Measurements from ENCODE around the gene ACOT4.
"Not testable (repeated sequence)": the region's sequence is repeated elsewhere in the genome, so short reads cannot be mapped to it uniquely, and the experiment has no call there.

Gene ACOT4

GRCh38 chr14:73633116-73634010 is 41.7 kb downstream of the ACOT4 start:
- peak; percentile 23 to 33 for DNase-seq (ENCODE audit: low read depth in 2 of 2)

DNA sequence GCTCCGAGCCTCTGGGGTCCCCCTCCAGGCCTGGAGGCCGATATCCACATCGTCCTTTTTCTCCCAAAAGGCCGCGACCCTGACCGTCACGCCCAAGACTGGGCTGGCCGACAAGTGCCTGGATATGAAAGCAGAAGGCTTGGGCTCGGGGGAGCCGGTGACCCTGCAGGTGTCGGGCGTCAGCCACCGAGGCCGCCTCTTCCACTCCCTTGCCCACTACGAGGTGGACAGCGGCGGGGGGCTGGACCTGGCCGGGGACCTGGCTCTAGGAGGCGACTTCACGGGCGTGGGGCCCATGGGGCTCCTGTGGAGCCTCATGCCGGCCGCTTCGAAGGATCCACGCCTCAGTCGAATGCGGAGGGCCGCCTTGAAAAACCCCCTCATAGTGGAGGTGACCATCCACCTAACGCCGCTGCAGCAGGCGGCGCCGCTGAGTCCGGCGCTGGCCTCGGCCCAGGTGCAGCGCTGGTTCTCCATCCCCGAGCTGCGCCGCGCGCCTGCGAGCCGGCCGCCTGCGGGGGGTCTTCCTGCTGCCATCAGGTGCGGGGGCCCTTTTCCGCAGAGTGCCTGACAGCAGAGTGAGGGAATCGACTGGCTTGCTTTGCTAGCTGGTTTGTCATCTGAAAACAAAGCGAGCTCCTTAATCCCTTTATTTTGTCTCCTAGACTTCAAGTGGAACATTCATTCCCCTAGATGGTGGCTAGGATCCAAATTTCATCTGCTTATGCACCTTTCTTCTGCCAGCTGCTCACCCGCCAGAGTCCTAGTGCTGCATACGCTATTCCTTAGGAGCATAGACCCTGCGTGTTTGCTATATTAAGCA is 42.5 kb downstream of the ACOT4 start:
- no peak for DNase-seq (ENCODE audit: low read depth in 2 of 2)

DNA sequence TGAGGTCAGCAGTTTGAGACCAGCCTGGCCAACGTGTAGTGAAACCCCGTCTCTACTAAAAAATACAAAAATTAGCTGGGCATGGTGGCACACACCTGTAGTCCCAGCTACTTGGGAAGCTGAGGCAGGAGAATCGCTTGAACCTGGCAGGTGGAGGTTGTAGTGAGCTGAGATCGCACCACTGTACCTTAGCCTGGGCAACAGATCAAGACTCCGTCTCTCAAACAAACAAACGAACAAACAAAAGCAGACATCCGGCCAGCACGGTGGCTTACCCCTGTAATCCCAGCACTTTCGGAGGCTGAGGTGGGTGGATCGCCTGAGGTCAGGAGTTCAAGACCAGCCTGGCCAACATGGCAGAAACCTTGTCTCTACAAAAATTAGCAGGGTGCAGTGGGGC is 44.7 kb downstream of the ACOT4 start:
- not testable (repeated sequence) for DNase-seq (ENCODE audit: low read depth in 2 of 2)

DNA sequence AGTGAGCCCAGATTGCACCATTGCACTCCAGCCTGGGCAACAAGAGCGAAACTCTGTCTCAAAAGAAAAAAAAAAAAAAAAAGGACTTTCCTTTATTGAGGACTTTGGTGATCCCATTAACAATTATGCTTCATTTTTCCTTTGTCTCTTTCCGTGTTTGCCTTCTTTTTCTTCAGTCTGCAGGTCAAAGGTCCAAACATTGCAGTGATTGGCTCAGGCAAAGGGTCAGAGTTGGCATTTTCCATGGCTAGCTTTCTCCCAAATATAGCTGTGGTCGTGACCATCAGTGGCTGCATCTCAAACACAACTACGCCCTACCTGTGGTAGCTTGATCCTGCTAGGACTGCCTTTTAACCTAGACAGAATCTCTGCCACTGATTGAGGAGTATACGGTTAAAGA is 46.2 kb downstream of the ACOT4 start:
- no peak for DNase-seq (ENCODE audit: low read depth in 2 of 2)

DNA sequence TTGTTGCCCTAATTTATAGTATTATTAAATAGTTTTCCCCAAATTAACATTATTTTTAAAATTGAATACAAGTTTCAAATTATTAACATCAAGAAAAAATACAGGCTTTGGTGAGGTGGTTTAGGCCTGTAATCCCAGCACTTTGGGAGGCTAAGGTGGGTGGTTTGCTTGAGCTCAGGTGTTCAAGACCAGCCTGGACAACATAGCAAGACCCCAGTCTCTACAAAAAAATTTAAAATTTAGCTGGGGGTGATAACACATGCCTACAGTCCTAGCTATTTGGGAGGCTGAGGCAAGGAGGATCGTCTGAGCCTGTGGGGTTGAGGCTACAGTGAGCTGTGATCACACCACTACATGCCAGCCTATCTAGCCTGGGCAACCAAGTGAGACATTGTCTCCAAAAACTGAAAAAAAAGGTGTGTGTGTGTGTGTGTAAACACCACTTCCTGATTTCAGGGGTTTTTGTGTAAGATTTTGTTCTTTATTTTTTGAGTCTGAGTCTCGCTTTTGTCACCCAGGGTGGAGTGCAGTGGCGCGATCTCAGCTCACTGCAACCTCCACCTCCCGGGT is 49.2 kb downstream of the ACOT4 start:
- no peak for DNase-seq (ENCODE audit: low read depth in 2 of 2)

DNA sequence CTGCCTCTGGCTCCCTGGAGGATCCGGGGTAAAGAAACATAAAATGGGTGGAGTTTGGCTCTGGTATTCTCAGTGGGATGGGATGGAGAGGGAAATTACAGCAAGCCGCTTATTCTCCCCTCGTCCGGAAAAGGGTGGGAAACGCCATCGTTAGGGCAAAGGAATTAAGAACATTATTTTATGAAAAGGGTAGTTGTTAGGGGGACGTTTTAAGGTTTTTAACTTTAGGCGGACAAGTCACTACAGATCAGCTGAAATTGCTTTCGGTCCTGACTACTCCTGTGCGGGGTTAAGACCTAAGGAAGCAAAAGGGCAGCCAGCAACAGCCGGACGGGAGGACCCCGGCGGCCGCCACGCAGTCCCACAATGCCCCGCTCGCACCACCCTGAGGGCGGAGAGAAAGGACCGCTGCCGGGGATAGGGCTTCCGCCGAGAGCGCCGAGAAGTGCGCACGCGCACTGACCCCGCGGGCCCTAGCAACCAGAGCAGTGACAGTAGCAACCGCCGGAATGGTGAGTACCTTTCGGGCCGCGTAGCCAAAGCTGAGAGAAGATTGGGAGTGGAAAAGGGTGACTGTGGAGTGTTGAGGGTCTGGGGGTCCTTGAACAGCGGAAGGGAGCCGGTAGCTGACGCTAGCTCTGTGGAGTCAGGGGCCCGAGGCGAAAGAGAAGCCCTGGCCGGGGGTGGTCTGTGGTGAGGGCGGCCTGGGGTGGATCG is 53.0 kb downstream of the ACOT4 start, which contains the start of gene DNAL1:
Gene DNAL1, plus strand, starts transcription at position 456 of the 717 bp plus-strand sequence. Its CDS starts 54 bp downstream, at position 510.
- DNase-seq (ENCODE audit: low read depth in 2 of 2), result peak; percentile 67 to 69

- DNase-seq (ENCODE audit: low read depth in 2 of 2), result no peak
These were observed 53.6 kb downstream of the ACOT4 start for GRCh38 chr14:73645248-73645610.

All from fibroblast of skin of left biceps (primary cell).